Right lobe of liver (tissue), 6 donors: ENCODE data around the gene COL16A1. TPM values are rescaled to one million over a fixed set of nuclear protein-coding genes. Genes with fewer than 3 reads are reported as not detected.

Experiments used
- ATAC-seq, 4 donors: fragments of 200-7000 bp; cut with Tn5 transposase; one replicate each; pipeline ENCODE4 v1.9.1; 2020; ENCODE audit warnings: mild to moderate bottlenecking in 4 of 4, moderate library complexity in 4 of 4
- DNase-seq, 3 donors: peaks; one replicate each; pipeline ENCODE4 v3.0.0-alpha.2; 2020
- H3K27ac ChIP-seq, 3 donors: fragments of 200-600 bp; one replicate each; pipeline ENCODE4 v1.8.0; 2022
- H3K27me3 ChIP-seq, 2 donors: fragments of 200-600 bp; one replicate each; pipeline ENCODE4 v1.8.0; 2022
- H3K36me3 ChIP-seq, 4 donors: fragments of 200-600 bp; sonication (generic) in 1 of 4; one replicate each; pipeline versions ENCODE4 v1.5.1 to v1.8.0; 2017 to 2022; ENCODE audit warnings: control low read depth in 1 of 4
- H3K4me1 ChIP-seq, 4 donors: fragments of 200-600 bp; sonication (generic) in 1 of 4; one replicate each; pipeline versions ENCODE4 v1.5.1 to v1.8.0; 2017 to 2022; ENCODE audit warnings: control low read depth in 1 of 4
- H3K4me3 ChIP-seq, 3 donors: fragments of 200-600 bp; one replicate each; pipeline ENCODE4 v1.8.0; 2022
- H3K9me3 ChIP-seq, 4 donors: fragments of 200-600 bp; sonication (generic) in 1 of 4; one replicate each; pipeline versions ENCODE4 v1.5.1 to v1.8.0; 2017 to 2022; ENCODE audit warnings: control low read depth in 1 of 4
- CTCF ChIP-seq, 4 donors: fragments of 200-600 bp in 3 of 4; fragments of 450-650 bp in 1 of 4; IDR thresholded peaks; one replicate each; pipeline versions ENCODE4 v1.5.1 to v1.8.0; 2016 to 2022; ENCODE audit warnings: antibody characterized with exemption in 4 of 4, mild to moderate bottlenecking in 2 of 4
- POLR2A ChIP-seq: fragments of 450-650 bp; IDR thresholded peaks from one replicate; pipeline ENCODE4 v1.6.1; 2017; ENCODE audit warnings: antibody characterized with exemption, mild to moderate bottlenecking
- WGBS: methylation state at CpG from one replicate; pipeline ENCODE4 v1.1.6; 2018; ENCODE audit warnings: low coverage, low lambda C conversion rate; ENCODE audit not compliant: insufficient coverage; ENCODE audit errors: missing lambda C conversion rate; 5-methylcytosine and 5-hydroxymethylcytosine counted together
- intact Hi-C, 2 donors: fragments of 100-400 bp; cut with DNase I; formaldehyde crosslinking; loops; one replicate each; pipeline versions ENCODE4 v1.11.2 to v1.14.1; 2022
- total RNA-seq, 6 experiments: library from RNA; depleted of rRNA in 2 of 6; stranded (reverse); fragments of >200 nt in 2 of 6; fragmentation: NEBNext Ultra II Directional in 3 of 6; extraction: Animal tissue kit (Norgen Biotek cat#: 25700) in 3 of 6; gene quantifications; one replicate each; pipeline versions ENCODE4 v1.1.0 to v1.2.4, GENCODE V29; 2016 to 2023
- donor health status: DM: no; HTN: yes; CAD: no.
- donor health status: DM: no; HTN: no; CAD: no.
- donor health status: DM: no; HTN: no; CAD: no.
- donor health status: DM: no; HTN: yes; CAD: no.
- donor health status: DM: no; HTN: yes; CAD: no.

The COL16A1 gene
- total RNA-seq, 6 experiments from 2014 or later: 0.73 to 3.5 (median 1.9) TPM

- intact Hi-C loops: loop anchor here in 1 of 2 donors (10.0 kb wide), 1 partner anchor 54 kb away; no protein-coding TSS in a partner anchor
- ATAC-seq: no peak
- Histone ChIP-seq H3K9me3 (no peaks in the 10 kb centered on the region), H3K27me3 (no peaks in the 10 kb centered on the region), H3K4me1 (peaks cover 0 to 8% (median 2%) of the 10 kb centered on the region in 4 donors), H3K27ac (no peak overlapping the region), H3K4me3 (no peak overlapping the region), H3K36me3 (no peaks in the 10 kb centered on the region)
- TF ChIP-seq POLR2A (no peak), CTCF (IDR thresholded peaks at IDR 0.05) (no peak)
- no CpG with 5 or more reads among the region's 4 CpGs for WGBS
- DNase-seq: no peak
Observed at GRCh38 chr1:31718327-31718897, 14.6 kb upstream of the COL16A1 start.

- DNase-seq (no peak), ATAC-seq (no peak)
- intact Hi-C loops: loop anchor here in 1 of 2 donors (10.0 kb wide), 1 partner anchor 53 kb away; no protein-coding TSS in a partner anchor
- Histone ChIP-seq H3K36me3 (no peaks in the 10 kb centered on the region), H3K27me3 (no peaks in the 10 kb centered on the region), H3K4me1 (peaks cover 0 to 8% (median 2%) of the 10 kb centered on the region in 4 donors), H3K9me3 (no peaks in the 10 kb centered on the region), H3K4me3 (no peak overlapping the region), H3K27ac (no peak overlapping the region)
- no peak for TF ChIP-seq CTCF (IDR thresholded peaks at IDR 0.05)
- no peak for TF ChIP-seq POLR2A
- WGBS: 76% methylated on average over 6 of the region's 6 CpGs
Observed at GRCh38 chr1:31717341-31717740, 13.5 kb upstream of the COL16A1 start.

GRCh38 chr1:31715873-31716220 lies 12.0 kb upstream of the COL16A1 start:
- intact Hi-C loops: loop anchor here in 1 of 2 donors (10.0 kb wide), 1 partner anchor 51 kb away; no protein-coding TSS in a partner anchor
- Histone ChIP-seq H3K36me3 (no peaks in the 10 kb centered on the region), H3K4me1 (peaks cover 0 to 8% (median 2%) of the 10 kb centered on the region in 4 donors), H3K9me3 (no peaks in the 10 kb centered on the region), H3K27me3 (no peaks in the 10 kb centered on the region), H3K27ac (no peak overlapping the region), H3K4me3 (peak overlapping the region in 2 of 3 donors; percentile 53 to 68)
- TF ChIP-seq POLR2A (no peak), CTCF (IDR thresholded peaks at IDR 0.05) (no peak)
- DNase-seq (no peak), ATAC-seq (no peak)
- WGBS: 5% methylated on average over 4 of the region's 7 CpGs

- Histone ChIP-seq H3K4me3 (peak overlapping the region; percentile 31 to 68 (median 53)), H3K27me3 (no peaks in the 10 kb centered on the region), H3K27ac (peak overlapping the region; percentile 52 to 74 (median 72)), H3K4me1 (peaks cover 0 to 8% (median 2%) of the 10 kb centered on the region in 4 donors), H3K9me3 (no peaks in the 10 kb centered on the region), H3K36me3 (no peaks in the 10 kb centered on the region)
- intact Hi-C loops: loop anchor here in 1 of 2 donors (10.0 kb wide), 1 partner anchor 50 kb away; no protein-coding TSS in a partner anchor
- DNase-seq (peak; percentile 87 to 94 (median 90)), ATAC-seq (peak; percentile 94 to 98 (median 96))
- WGBS: 0% methylated on average over 1 of the region's 44 CpGs
- TF ChIP-seq POLR2A: peak; percentile 67
- peak; percentile 70 to 89 (median 88) for TF ChIP-seq CTCF (IDR thresholded peaks at IDR 0.05)
Observed at GRCh38 chr1:31715087-31715872, 11.5 kb upstream of the COL16A1 start.
